ENCODE data around the gene PRKN.

DNA sequence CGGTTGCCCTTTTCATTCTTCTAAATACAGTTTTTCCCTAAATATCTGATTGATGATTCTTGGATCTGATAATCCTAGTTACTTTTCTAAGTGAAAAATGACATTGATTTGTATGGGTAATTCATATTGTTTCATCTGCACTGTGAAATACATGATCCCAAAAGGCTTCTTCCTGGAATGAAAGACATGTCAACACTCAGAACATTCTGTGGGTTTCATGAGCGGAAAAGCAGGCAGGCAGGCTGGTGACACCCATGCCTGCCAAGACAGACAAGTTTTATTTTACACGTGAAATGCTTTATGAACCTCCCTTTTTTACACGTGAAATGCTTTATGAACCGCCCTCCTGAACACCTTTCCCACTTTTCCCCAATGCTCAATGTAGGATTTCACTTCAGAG is 105.0 kb downstream of the PRKN start:
- TF ChIP-seq, protein P1, sequence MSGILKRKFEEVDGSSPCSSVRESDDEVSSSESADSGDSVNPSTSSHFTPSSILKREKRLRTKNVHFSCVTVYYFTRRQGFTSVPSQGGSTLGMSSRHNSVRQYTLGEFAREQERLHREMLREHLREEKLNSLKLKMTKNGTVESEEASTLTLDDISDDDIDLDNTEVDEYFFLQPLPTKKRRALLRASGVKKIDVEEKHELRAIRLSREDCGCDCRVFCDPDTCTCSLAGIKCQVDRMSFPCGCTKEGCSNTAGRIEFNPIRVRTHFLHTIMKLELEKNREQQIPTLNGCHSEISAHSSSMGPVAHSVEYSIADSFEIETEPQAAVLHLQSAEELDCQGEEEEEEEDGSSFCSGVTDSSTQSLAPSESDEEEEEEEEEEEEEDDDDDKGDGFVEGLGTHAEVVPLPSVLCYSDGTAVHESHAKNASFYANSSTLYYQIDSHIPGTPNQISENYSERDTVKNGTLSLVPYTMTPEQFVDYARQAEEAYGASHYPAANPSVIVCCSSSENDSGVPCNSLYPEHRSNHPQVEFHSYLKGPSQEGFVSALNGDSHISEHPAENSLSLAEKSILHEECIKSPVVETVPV (CRISPR knock-in tag; IDR thresholded peaks at IDR 0.05) = no peak
- TF ChIP-seq SNAI2 (CRISPR knock-in tag; IDR thresholded peaks at IDR 0.05) = no peak
- no peak for TF ChIP-seq ZFP3 (CRISPR knock-in tag; IDR thresholded peaks at IDR 0.05)
- TF ChIP-seq, protein P2, sequence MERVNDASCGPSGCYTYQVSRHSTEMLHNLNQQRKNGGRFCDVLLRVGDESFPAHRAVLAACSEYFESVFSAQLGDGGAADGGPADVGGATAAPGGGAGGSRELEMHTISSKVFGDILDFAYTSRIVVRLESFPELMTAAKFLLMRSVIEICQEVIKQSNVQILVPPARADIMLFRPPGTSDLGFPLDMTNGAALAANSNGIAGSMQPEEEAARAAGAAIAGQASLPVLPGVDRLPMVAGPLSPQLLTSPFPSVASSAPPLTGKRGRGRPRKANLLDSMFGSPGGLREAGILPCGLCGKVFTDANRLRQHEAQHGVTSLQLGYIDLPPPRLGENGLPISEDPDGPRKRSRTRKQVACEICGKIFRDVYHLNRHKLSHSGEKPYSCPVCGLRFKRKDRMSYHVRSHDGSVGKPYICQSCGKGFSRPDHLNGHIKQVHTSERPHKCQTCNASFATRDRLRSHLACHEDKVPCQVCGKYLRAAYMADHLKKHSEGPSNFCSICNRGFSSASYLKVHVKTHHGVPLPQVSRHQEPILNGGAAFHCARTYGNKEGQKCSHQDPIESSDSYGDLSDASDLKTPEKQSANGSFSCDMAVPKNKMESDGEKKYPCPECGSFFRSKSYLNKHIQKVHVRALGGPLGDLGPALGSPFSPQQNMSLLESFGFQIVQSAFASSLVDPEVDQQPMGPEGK (CRISPR knock-in tag; IDR thresholded peaks at IDR 0.05; ENCODE audit: borderline replicate concordance) = no peak
- TF ChIP-seq ARNTL (CRISPR knock-in tag; IDR thresholded peaks at IDR 0.05; ENCODE audit: borderline replicate concordance, low read depth) = no peak
- no peak for TF ChIP-seq OSR1 (CRISPR knock-in tag; IDR thresholded peaks at IDR 0.05)
- no peak for TF ChIP-seq GLIS3 (CRISPR knock-in tag; IDR thresholded peaks at IDR 0.05)

Measured in SK-N-SH treated with all-trans-retinoic acid at 6 μM for 48 hours (cell line).